SK-N-SH (cell line): ENCODE measurements around the gene MLLT3. TPM values are rescaled to one million over a fixed set of nuclear protein-coding genes. Genes with fewer than 3 reads are reported as not detected.

Experiments
- CTCF ChIA-PET: fragments of 300-600, 350-600 bp; formaldehyde crosslinking; extraction: SDS; loops from one replicate; lab custom pipeline; 2021; lab: Yijun Ruan, JAX
- POLR2A ChIA-PET: fragments of 350-600 bp; sonication (Branson Sonifier 250); formaldehyde crosslinking; extraction: SDS; loops from one replicate; lab custom pipeline; 2020; ENCODE audit warnings: antibody characterized with exemption, inconsistent platforms; lab: Yijun Ruan, JAX
- DNase-seq: peaks from one replicate; pipeline ENCODE4 v3.0.0; 2012
- H2AFZ ChIP-seq: fragments of 200-600 bp; sonication (generic); 2 replicates; pipeline ENCODE4 v1.8.1; 2016; ENCODE audit warnings: antibody characterized with exemption, mild to moderate bottlenecking, low read depth
- H3F3A ChIP-seq: fragments of 200-600 bp; sonication (generic); replicated peaks from 2 replicates; pipeline ENCODE3; 2016; ENCODE audit warnings: antibody characterized with exemption, mild to moderate bottlenecking; ENCODE audit not compliant: insufficient read depth
- H3K27ac ChIP-seq, 2 experiments: fragments of 200-500 bp in 1 of 2; fragments of 200-600 bp in 1 of 2; sonication (Bioruptor generic) in 1 of 2; sonication (generic), shearing (Covaris generic) in 1 of 2; 2 replicates each; pipeline versions ENCODE4 v1.5.1 to v1.6.1; 2014 to 2016; ENCODE audit warnings: low read depth in 2 of 2, inconsistent platforms in 1 of 2, low read length in 1 of 2, mild to moderate bottlenecking in 1 of 2, mixed read lengths in 1 of 2
- H3K27me3 ChIP-seq: fragments of 200-600 bp; sonication (generic), shearing (Covaris generic); 2 replicates; pipeline ENCODE4 v1.6.1; 2016; ENCODE audit warnings: mixed run types; ENCODE audit not compliant: insufficient read depth
- H3K36me3 ChIP-seq, 2 experiments: fragments of 200-500 bp in 1 of 2; fragments of 200-600 bp in 1 of 2; sonication (Bioruptor generic) in 1 of 2; sonication (generic) in 1 of 2; replicated peaks in 1 of 2; 2 replicates each; pipeline versions ENCODE3 to v1.5.1; 2014 to 2016; ENCODE audit warnings: low read length in 1 of 2, mild to moderate bottlenecking in 1 of 2; ENCODE audit not compliant: insufficient read depth in 2 of 2, control insufficient read depth in 1 of 2
- H3K4me1 ChIP-seq, 2 experiments: fragments of 200-500 bp in 1 of 2; fragments of 200-600 bp in 1 of 2; sonication (Bioruptor generic) in 1 of 2; sonication (generic), shearing (Covaris generic) in 1 of 2; 2 replicates each; pipeline versions ENCODE4 v1.5.1 to v1.6.1; 2014 to 2016; ENCODE audit warnings: low read depth in 1 of 2, low read length in 1 of 2, mixed run types in 1 of 2; ENCODE audit not compliant: insufficient read depth in 2 of 2, control insufficient read depth in 1 of 2
- H3K4me2 ChIP-seq: fragments of 200-600 bp; sonication (generic), shearing (Covaris generic); 2 replicates; pipeline ENCODE4 v1.6.1; 2017; ENCODE audit warnings: mixed run types
- H3K4me3 ChIP-seq, 2 experiments: fragments of 200-500 bp in 1 of 2; fragments of 200-600 bp in 1 of 2; sonication (Bioruptor generic) in 1 of 2; sonication (generic), shearing (Covaris generic) in 1 of 2; 2 replicates each; pipeline versions ENCODE4 v1.5.1 to v1.8.1; 2014 to 2016; ENCODE audit warnings: low read depth in 2 of 2, inconsistent platforms in 1 of 2, low read length in 1 of 2, mild to moderate bottlenecking in 1 of 2, mixed read lengths in 1 of 2, moderate library complexity in 1 of 2
- H3K79me2 ChIP-seq: fragments of 200-600 bp; sonication (generic); 2 replicates; pipeline ENCODE4 v1.8.1; 2017; ENCODE audit warnings: mild to moderate bottlenecking; ENCODE audit not compliant: insufficient read depth
- H3K9ac ChIP-seq: fragments of 200-600 bp; sonication (generic); 2 replicates; pipeline ENCODE4 v1.6.1; 2017; ENCODE audit warnings: mixed run types
- H3K9me2 ChIP-seq: fragments of 200-600 bp; sonication (generic); 2 replicates; pipeline ENCODE4 v1.6.1; 2017; ENCODE audit warnings: mixed run types
- H3K9me3 ChIP-seq: fragments of 200-600 bp; sonication (generic); 2 replicates; pipeline ENCODE4 v1.6.1; 2017; ENCODE audit warnings: mixed run types, mild to moderate bottlenecking, moderate library complexity
- H4K20me1 ChIP-seq: fragments of 200-600 bp; sonication (generic); 2 replicates; pipeline ENCODE4 v1.6.1; 2017; ENCODE audit warnings: mild to moderate bottlenecking, mixed run types; ENCODE audit not compliant: insufficient read depth
- CTCF ChIP-seq: fragments of 200-600 bp; sonication (generic); IDR thresholded peaks from 2 replicates; pipeline ENCODE4 v1.6.1; 2017; ENCODE audit warnings: antibody characterized with exemption, mild to moderate bottlenecking, moderate library complexity
- EP300 ChIP-seq, 2 experiments: IDR thresholded peaks; 2 replicates each; pipeline versions ENCODE4 v1.4.0 to v1.6.1; 2012; ENCODE audit warnings: borderline replicate concordance in 1 of 2, low read depth in 1 of 2, low read length in 1 of 2
- EZH2phosphoT487 ChIP-seq: fragments of 200-600 bp; sonication (generic); IDR thresholded peaks from 2 replicates; pipeline ENCODE4 v1.6.1; 2017; ENCODE audit warnings: low read depth, mixed run types, mild to moderate bottlenecking, antibody characterized with exemption, moderate library complexity, borderline replicate concordance
- FOXJ3 ChIP-seq: sonication (generic); formaldehyde crosslinking; IDR thresholded peaks from 2 replicates; pipeline ENCODE4 v1.5.1; 2020; ENCODE audit warnings: mild to moderate bottlenecking, missing genetic modification reagents
- FOXM1 ChIP-seq: IDR thresholded peaks from 2 replicates; pipeline ENCODE4 v1.4.0; 2012; ENCODE audit warnings: low read depth, mild to moderate bottlenecking
- GABPA ChIP-seq: IDR thresholded peaks from 2 replicates; pipeline ENCODE4 v1.4.0; 2012; ENCODE audit warnings: low read depth, mild to moderate bottlenecking
- GATA2 ChIP-seq: sonication (generic); formaldehyde crosslinking; IDR thresholded peaks from 2 replicates; pipeline ENCODE4 v1.5.0; 2020; ENCODE audit warnings: mild to moderate bottlenecking, missing genetic modification reagents
- MAX ChIP-seq: IDR thresholded peaks from 2 replicates; pipeline ENCODE4 v1.4.0; 2012; ENCODE audit warnings: low read depth
- MEF2A ChIP-seq: IDR thresholded peaks from 2 replicates; pipeline ENCODE4 v1.4.0; 2012; ENCODE audit warnings: low read depth, borderline replicate concordance
- MXI1 ChIP-seq: IDR thresholded peaks from 2 replicates; pipeline ENCODE4 v1.6.1; 2012; ENCODE audit warnings: mild to moderate bottlenecking, low read depth, low read length, improper control_type of control experiment
- POLR2AphosphoS5 ChIP-seq: IDR thresholded peaks from 2 replicates; pipeline ENCODE4 v1.6.1; 2012; ENCODE audit warnings: low read depth, low read length
- RAD21 ChIP-seq: IDR thresholded peaks from 2 replicates; pipeline ENCODE4 v1.6.1; 2012; ENCODE audit warnings: mild to moderate bottlenecking, low read length
- RCOR1 ChIP-seq: fragments of 150-350 bp; IDR thresholded peaks from 2 replicates; pipeline ENCODE4 v1.6.1; 2017; ENCODE audit warnings: antibody characterized with exemption, low read length
- RFX5 ChIP-seq: IDR thresholded peaks from 2 replicates; pipeline ENCODE4 v1.6.1; 2012; ENCODE audit warnings: mild to moderate bottlenecking, improper control_type of control experiment, low read length
- RXRA ChIP-seq: IDR thresholded peaks from 2 replicates; pipeline ENCODE4 v1.4.0; 2012; ENCODE audit warnings: low read depth, mild to moderate bottlenecking, borderline replicate concordance
- SIN3A ChIP-seq: IDR thresholded peaks from 2 replicates; pipeline ENCODE4 v1.6.1; 2012; ENCODE audit warnings: low read depth, mild to moderate bottlenecking, low read length, moderate library complexity, borderline replicate concordance
- TAF1 ChIP-seq: IDR thresholded peaks from 2 replicates; pipeline ENCODE4 v1.6.1; 2012; ENCODE audit warnings: low read depth, mild to moderate bottlenecking, low read length, moderate library complexity, borderline replicate concordance
- TEAD4 ChIP-seq: IDR thresholded peaks from 2 replicates; pipeline ENCODE4 v1.4.0; 2012; ENCODE audit warnings: mild to moderate bottlenecking, borderline replicate concordance; ENCODE audit not compliant: insufficient read depth
- WGBS: methylation state at CpG from one replicate; pipeline ENCODE4 v1.1.6; 2017; ENCODE audit warnings: low lambda C conversion rate; 5-methylcytosine and 5-hydroxymethylcytosine counted together
- polyA plus RNA-seq, 3 experiments: library from polyadenylated mRNA; depleted of rRNA; stranded (reverse); fragments of >200 nt; gene quantifications; 2 replicates each; pipeline ENCODE4 v1.2.3, GENCODE V29; 2012
- TF ChIP-seq, protein P1 (sequence below): fragments of 150-350 bp; IDR thresholded peaks from 2 replicates; pipeline ENCODE4 v1.6.1; 2016; ENCODE audit warnings: mild to moderate bottlenecking, low read depth, low read length

MLLT3 gene
- polyA plus RNA-seq, 1 of the 3 experiments (the other 2 are of a cell fraction): 3.9 TPM

- TF ChIP-seq CTCF: no peak
- TF ChIP-seq MAX: no peak
- TF ChIP-seq RAD21: no peak
- TF ChIP-seq RXRA: no peak
- no peak for TF ChIP-seq SIN3A
- no peak for TF ChIP-seq GABPA
Observed at GRCh38 chr9:20398536-20399338, 223.6 kb downstream of the MLLT3 start (continued).

- TF ChIP-seq EZH2phosphoT487: no peak
- H3K27ac ChIP-seq: no peak overlapping the region
- no peaks in the 10 kb centered on the region for H3K9me3 ChIP-seq
- no peaks in the 10 kb centered on the region for H3K36me3 ChIP-seq
- CTCF ChIA-PET: no interaction called here
- POLR2A ChIA-PET: no interaction called here
- DNase-seq: no peak
- H3K9ac ChIP-seq: no peak overlapping the region
- peaks cover 0 to 4% of the 10 kb centered on the region in 2 experiments; a peak in 2 of 4 replicates for H3K4me1 ChIP-seq
- H3K79me2 ChIP-seq: no peaks in the 10 kb centered on the region
- no peak overlapping the region for H2AFZ ChIP-seq
- H4K20me1 ChIP-seq: no peaks in the 10 kb centered on the region
- no peak overlapping the region for H3K4me3 ChIP-seq
- H3K9me2 ChIP-seq: no peaks in the 10 kb centered on the region
- no peaks in the 10 kb centered on the region for H3K27me3 ChIP-seq
- no peak overlapping the region for H3K4me2 ChIP-seq
- H3F3A ChIP-seq: no peaks in the 10 kb centered on the region
- WGBS: 86% methylated on average over 4 of the region's 4 CpGs
Observed at GRCh38 chr9:20397348-20397747, 225.0 kb downstream of the MLLT3 start.

GRCh38 chr9:20396509-20396908 lies 225.8 kb downstream of the MLLT3 start:
- H3K4me3 ChIP-seq: no peak overlapping the region
- no peaks in the 10 kb centered on the region for H3K79me2 ChIP-seq
- no peak for DNase-seq
- ChIA-PET CTCF (interaction anchor here (2.0 kb wide), 1 partner anchor 11 kb away, joined by 4 read pairs; no protein-coding TSS in a partner anchor), POLR2A (no interaction called here)
- no peaks in the 10 kb centered on the region for H3K27me3 ChIP-seq
- no peaks in the 10 kb centered on the region for H3F3A ChIP-seq
- H2AFZ ChIP-seq: no peak overlapping the region
- H3K9me3 ChIP-seq: no peaks in the 10 kb centered on the region
- H3K9ac ChIP-seq: no peak overlapping the region
- H3K36me3 ChIP-seq: no peaks in the 10 kb centered on the region
- H4K20me1 ChIP-seq: no peaks in the 10 kb centered on the region
- 92% methylated on average over 2 of the region's 2 CpGs for WGBS
- peaks cover 0 to 4% of the 10 kb centered on the region in 2 experiments; a peak in 2 of 4 replicates for H3K4me1 ChIP-seq
- H3K9me2 ChIP-seq: no peaks in the 10 kb centered on the region
- no peak overlapping the region for H3K27ac ChIP-seq
- H3K4me2 ChIP-seq: no peak overlapping the region
- no peak for TF ChIP-seq MEF2A
- no peak for TF ChIP-seq FOXM1
- no peak for TF ChIP-seq TAF1
- TF ChIP-seq, protein P1, sequence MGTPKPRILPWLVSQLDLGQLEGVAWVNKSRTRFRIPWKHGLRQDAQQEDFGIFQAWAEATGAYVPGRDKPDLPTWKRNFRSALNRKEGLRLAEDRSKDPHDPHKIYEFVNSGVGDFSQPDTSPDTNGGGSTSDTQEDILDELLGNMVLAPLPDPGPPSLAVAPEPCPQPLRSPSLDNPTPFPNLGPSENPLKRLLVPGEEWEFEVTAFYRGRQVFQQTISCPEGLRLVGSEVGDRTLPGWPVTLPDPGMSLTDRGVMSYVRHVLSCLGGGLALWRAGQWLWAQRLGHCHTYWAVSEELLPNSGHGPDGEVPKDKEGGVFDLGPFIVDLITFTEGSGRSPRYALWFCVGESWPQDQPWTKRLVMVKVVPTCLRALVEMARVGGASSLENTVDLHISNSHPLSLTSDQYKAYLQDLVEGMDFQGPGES: no peak
- TF ChIP-seq CTCF: no peak
- no peak for TF ChIP-seq POLR2AphosphoS5
- no peak for TF ChIP-seq EP300 (IDR thresholded peaks at IDR 0.05; ENCODE audit: borderline replicate concordance in 1 of 2, low read depth in 1 of 2, low read length in 1 of 2)
- no peak for TF ChIP-seq GABPA
- no peak for TF ChIP-seq FOXJ3 (CRISPR knock-in tag)
- TF ChIP-seq MAX: no peak
- no peak for TF ChIP-seq RCOR1
- TF ChIP-seq RXRA: no peak
- TF ChIP-seq TEAD4: no peak
- no peak for TF ChIP-seq GATA2 (CRISPR knock-in tag)
- no peak for TF ChIP-seq RFX5
- no peak for TF ChIP-seq MXI1
